HEK293 (cell line): ENCODE measurements around the gene ABAT.

Experiments used
- CTCF ChIA-PET: fragments of 350-600 bp; formaldehyde crosslinking; extraction: SDS; loops from one replicate; lab custom pipeline; 2021; ENCODE audit warnings: antibody characterized with exemption; lab: Yijun Ruan, JAX
- POLR2A ChIA-PET: fragments of 300-600 bp; formaldehyde crosslinking; extraction: SDS; loops from one replicate; lab custom pipeline; 2020; ENCODE audit warnings: antibody characterized with exemption, inconsistent platforms; lab: Yijun Ruan, JAX
- H3K27ac ChIP-seq: fragments of 200-500 bp; sonication (Bioruptor generic); 2 replicates; pipeline ENCODE4 v1.5.1; 2014; ENCODE audit warnings: low read depth, low read length, control low read depth, inconsistent platforms; ENCODE audit errors: extremely low read depth
- H3K36me3 ChIP-seq, 2 experiments: fragments of 200-500 bp in 1 of 2; sonication (Bioruptor generic) in 1 of 2; 1 replicate in 1 of 2; 2 replicates in 1 of 2; pipeline ENCODE4 v1.5.1; 2014 to 2017; ENCODE audit warnings: inconsistent platforms in 2 of 2, low read length in 2 of 2; ENCODE audit not compliant: control insufficient read depth in 2 of 2, insufficient read depth in 1 of 2
- H3K4me1 ChIP-seq: fragments of 200-500 bp; sonication (Bioruptor generic); 2 replicates; pipeline ENCODE4 v1.5.1; 2014; ENCODE audit warnings: mild to moderate bottlenecking, low read length, inconsistent platforms; ENCODE audit not compliant: control insufficient read depth, insufficient read depth
- H3K4me3 ChIP-seq: 2 replicates; pipeline ENCODE4 v1.5.1; 2011; ENCODE audit warnings: low read depth, mild to moderate bottlenecking, control low read depth, low read length, moderate library complexity
- H3K9me3 ChIP-seq: fragments of 200-500 bp; sonication (Bioruptor generic); 2 replicates; pipeline ENCODE4 v1.5.1; 2014; ENCODE audit warnings: low read depth, low read length, inconsistent platforms; ENCODE audit not compliant: control insufficient read depth, insufficient read depth
- GLI4 ChIP-seq: fragments of 450-650 bp; formaldehyde crosslinking; IDR thresholded peaks from 2 replicates; pipeline ENCODE4 v1.5.1; 2016; ENCODE audit warnings: missing biosample characterization, missing genetic modification characterization
- GLIS1 ChIP-seq: fragments of 450-650 bp; formaldehyde crosslinking; IDR thresholded peaks from 2 replicates; pipeline ENCODE4 v1.5.1; 2016; ENCODE audit warnings: missing biosample characterization, missing genetic modification characterization
- SALL2 ChIP-seq: fragments of 450-650 bp; formaldehyde crosslinking; IDR thresholded peaks from 2 replicates; pipeline ENCODE4 v1.5.0; 2017; ENCODE audit warnings: missing biosample characterization, mild to moderate bottlenecking, missing genetic modification characterization, borderline replicate concordance
- SCRT2 ChIP-seq: fragments of 450-650 bp; formaldehyde crosslinking; IDR thresholded peaks from 2 replicates; pipeline ENCODE4 v1.5.1; 2016; ENCODE audit warnings: missing biosample characterization, missing genetic modification characterization
- ZBTB20 ChIP-seq: fragments of 450-650 bp; formaldehyde crosslinking; IDR thresholded peaks from 2 replicates; pipeline ENCODE4 v1.5.1; 2016; ENCODE audit warnings: missing biosample characterization, missing genetic modification characterization
- ZBTB8A ChIP-seq: fragments of 450-650 bp; formaldehyde crosslinking; IDR thresholded peaks from 2 replicates; pipeline ENCODE4 v1.5.1; 2016; ENCODE audit warnings: missing biosample characterization, missing genetic modification characterization
- ZNF10 ChIP-seq: fragments of 450-650 bp; formaldehyde crosslinking; IDR thresholded peaks from 2 replicates; pipeline ENCODE4 v1.5.1; 2017; ENCODE audit warnings: missing biosample characterization, missing genetic modification characterization
- ZNF16 ChIP-seq: fragments of 450-650 bp; formaldehyde crosslinking; IDR thresholded peaks from 2 replicates; pipeline ENCODE4 v1.5.1; 2016; ENCODE audit warnings: low read depth, missing biosample characterization, missing genetic modification characterization
- ZNF223 ChIP-seq: fragments of 450-650 bp; formaldehyde crosslinking; IDR thresholded peaks from 2 replicates; pipeline ENCODE4 v1.5.1; 2016; ENCODE audit warnings: missing biosample characterization, missing genetic modification characterization
- ZNF530 ChIP-seq: fragments of 450-650 bp; formaldehyde crosslinking; IDR thresholded peaks from 2 replicates; pipeline ENCODE4 v1.5.1; 2016; ENCODE audit warnings: low read depth, missing biosample characterization, missing genetic modification characterization
- ZNF558 ChIP-seq: fragments of 450-650 bp; formaldehyde crosslinking; IDR thresholded peaks from 2 replicates; pipeline ENCODE4 v1.5.1; 2016; ENCODE audit warnings: missing biosample characterization, missing genetic modification characterization
- TF ChIP-seq, protein P1 (sequence below): IDR thresholded peaks from 2 replicates; pipeline ENCODE4 v1.6.1; 2011; ENCODE audit warnings: mild to moderate bottlenecking, low read depth, low read length, borderline replicate concordance
- TF ChIP-seq, protein P2 (sequence below): fragments of 450-650 bp; formaldehyde crosslinking; IDR thresholded peaks from 2 replicates; pipeline ENCODE4 v1.5.1; 2016; ENCODE audit warnings: missing biosample characterization, missing genetic modification characterization

ABAT gene

DNA sequence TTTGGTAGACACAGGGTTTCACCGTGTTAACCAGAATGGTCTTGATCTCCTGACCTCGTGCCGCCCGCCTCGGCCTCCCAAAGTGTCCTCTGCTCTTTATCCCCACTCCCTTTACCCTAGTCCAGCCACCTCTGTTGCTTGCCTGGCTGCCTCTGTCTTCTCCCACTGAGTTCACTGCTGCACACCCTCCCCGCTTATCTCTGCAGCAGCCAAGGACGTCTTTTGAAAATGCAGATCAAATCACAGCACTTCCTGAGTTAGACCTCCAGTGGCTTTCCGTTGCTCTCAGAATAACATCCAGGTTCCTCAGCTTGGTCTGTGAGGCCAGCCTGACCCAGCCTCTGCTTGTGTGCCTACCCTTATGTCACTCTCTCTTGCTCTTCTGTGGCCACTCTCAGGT, 47.5 kb upstream of the ABAT start:
- POLR2A ChIA-PET, result no interaction called here
- Histone ChIP-seq H3K9me3 (no peaks in the 10 kb centered on the region), H3K36me3 (peaks cover 19 to 75% of the 10 kb centered on the region in 2 experiments; a peak in 2 of 3 replicates), H3K4me1 (peaks cover 4% of the 10 kb centered on the region; the same call in 1 of the 2 replicates), H3K4me3 (no peak overlapping the region), H3K27ac (no peak overlapping the region)
- TF ChIP-seq SALL2 (tag by site-specific recombination), result no peak
- TF ChIP-seq, protein P1, sequence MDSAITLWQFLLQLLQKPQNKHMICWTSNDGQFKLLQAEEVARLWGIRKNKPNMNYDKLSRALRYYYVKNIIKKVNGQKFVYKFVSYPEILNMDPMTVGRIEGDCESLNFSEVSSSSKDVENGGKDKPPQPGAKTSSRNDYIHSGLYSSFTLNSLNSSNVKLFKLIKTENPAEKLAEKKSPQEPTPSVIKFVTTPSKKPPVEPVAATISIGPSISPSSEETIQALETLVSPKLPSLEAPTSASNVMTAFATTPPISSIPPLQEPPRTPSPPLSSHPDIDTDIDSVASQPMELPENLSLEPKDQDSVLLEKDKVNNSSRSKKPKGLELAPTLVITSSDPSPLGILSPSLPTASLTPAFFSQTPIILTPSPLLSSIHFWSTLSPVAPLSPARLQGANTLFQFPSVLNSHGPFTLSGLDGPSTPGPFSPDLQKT, result no peak
- TF ChIP-seq ZBTB8A (tag by site-specific recombination), result no peak
- no peak for TF ChIP-seq GLIS1 (tag by site-specific recombination)
- TF ChIP-seq ZNF223 (tag by site-specific recombination), result no peak
- TF ChIP-seq ZNF558 (tag by site-specific recombination), result no peak
- TF ChIP-seq, protein P2, sequence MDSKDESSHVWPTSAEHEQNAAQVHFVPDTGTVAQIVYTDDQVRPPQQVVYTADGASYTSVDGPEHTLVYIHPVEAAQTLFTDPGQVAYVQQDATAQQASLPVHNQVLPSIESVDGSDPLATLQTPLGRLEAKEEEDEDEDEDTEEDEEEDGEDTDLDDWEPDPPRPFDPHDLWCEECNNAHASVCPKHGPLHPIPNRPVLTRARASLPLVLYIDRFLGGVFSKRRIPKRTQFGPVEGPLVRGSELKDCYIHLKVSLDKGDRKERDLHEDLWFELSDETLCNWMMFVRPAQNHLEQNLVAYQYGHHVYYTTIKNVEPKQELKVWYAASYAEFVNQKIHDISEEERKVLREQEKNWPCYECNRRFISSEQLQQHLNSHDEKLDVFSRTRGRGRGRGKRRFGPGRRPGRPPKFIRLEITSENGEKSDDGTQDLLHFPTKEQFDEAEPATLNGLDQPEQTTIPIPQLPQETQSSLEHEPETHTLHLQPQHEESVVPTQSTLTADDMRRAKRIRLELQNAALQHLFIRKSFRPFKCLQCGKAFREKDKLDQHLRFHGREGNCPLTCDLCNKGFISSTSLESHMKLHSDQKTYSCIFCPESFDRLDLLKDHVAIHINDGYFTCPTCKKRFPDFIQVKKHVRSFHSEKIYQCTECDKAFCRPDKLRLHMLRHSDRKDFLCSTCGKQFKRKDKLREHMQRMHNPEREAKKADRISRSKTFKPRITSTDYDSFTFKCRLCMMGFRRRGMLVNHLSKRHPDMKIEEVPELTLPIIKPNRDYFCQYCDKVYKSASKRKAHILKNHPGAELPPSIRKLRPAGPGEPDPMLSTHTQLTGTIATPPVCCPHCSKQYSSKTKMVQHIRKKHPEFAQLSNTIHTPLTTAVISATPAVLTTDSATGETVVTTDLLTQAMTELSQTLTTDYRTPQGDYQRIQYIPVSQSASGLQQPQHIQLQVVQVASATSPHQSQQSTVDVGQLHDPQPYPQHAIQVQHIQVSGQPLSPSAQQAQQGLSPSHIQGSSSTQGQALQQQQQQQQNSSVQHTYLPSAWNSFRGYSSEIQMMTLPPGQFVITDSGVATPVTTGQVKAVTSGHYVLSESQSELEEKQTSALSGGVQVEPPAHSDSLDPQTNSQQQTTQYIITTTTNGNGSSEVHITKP, result no peak
- TF ChIP-seq GLI4, result no peak
- CTCF ChIA-PET, result no interaction called here

DNA sequence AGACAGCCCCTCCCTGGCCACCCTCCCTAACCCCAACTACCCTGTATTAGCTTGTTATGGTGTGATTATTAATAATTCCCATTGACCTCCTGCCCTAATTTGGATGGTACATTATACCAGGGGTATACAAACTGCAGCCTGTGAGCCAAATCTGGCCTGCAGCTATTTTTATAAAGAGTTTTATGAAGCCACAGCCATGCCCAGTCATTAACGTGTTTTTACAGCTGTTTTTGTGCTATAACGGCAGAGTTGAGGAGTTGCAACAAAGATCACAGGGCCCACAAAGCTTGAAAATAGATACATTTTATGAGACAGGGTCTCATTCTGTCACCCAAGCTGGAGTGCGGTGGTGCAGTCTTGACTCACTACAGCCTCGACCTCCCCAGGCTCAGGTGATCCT, 47.0 kb upstream of the ABAT start:
- peaks cover 19 to 80% of the 10 kb centered on the region in 2 experiments; a peak in 2 of 3 replicates for H3K36me3 ChIP-seq
- CTCF ChIA-PET, result no interaction called here

DNA sequence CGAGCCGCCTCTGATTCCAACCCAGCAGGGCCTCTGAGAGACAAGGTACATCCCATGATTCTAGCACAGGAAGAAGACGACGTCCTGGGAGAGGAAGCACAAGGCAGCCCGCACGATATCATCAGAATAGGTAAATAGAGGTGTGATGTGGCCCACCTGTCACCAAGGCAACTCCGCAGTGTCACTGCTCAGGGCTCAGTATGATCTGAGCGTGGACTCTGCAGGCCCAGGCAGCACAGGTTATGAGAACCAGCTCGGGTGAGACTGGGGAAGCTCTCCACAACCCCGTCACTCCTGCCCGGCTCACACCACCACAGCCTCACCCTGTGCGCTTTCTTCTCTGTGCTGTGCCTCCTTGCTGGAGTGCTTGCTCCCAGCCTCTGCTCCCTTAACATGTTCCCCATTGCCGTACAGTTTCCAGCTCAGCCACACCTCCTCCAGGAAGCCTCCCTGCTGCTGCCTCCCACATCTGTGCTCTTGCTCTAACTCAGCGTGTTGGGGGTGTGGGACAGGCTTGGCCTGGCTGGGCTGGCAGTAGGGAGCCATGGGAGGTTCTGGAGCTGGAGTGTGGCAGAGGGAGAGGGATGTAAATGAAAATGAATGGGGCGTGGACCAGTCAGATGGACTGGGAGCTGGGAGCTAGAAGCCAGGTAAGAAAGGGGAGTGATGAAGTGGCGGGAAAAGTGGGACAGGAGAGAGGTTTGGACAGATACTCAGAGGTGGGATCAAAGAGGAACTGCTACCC, 45.3 kb upstream of the ABAT start:
- Histone ChIP-seq H3K27ac (no peak overlapping the region), H3K9me3 (no peaks in the 10 kb centered on the region), H3K4me1 (no peaks in the 10 kb centered on the region), H3K36me3 (peaks cover 19 to 91% of the 10 kb centered on the region in 2 experiments; a peak in 2 of 3 replicates), H3K4me3 (no peak overlapping the region)
- ChIA-PET POLR2A (no interaction called here), CTCF (interaction anchor here (0.9 to 1.3 kb wide), 2 partner anchors 32 to 62 kb away, joined by 3 to 5 read pairs; no protein-coding TSS in a partner anchor)
- TF ChIP-seq ZNF16 (tag by site-specific recombination) (peak; percentile 87; the same call in 1 of the 2 replicates), ZNF10 (tag by site-specific recombination) (no peak)

More for the DNA sequence above, 47.0 kb upstream of the ABAT start:
- no peak overlapping the region for H3K27ac ChIP-seq
- H3K4me3 ChIP-seq, result no peak overlapping the region
- no peak for TF ChIP-seq ZBTB20 (tag by site-specific recombination)
- no peak for TF ChIP-seq SCRT2 (tag by site-specific recombination)
- TF ChIP-seq ZNF530 (tag by site-specific recombination), result no peak
- H3K4me1 ChIP-seq, result peaks cover 2% of the 10 kb centered on the region; the same call in 1 of the 2 replicates
- POLR2A ChIA-PET, result no interaction called here
- no peaks in the 10 kb centered on the region for H3K9me3 ChIP-seq
